ENCODE measurements around the gene CAMK1.

- TF ChIP-seq POLR2A (IDR thresholded peaks at IDR 0.05; ENCODE audit: low read depth, low read length) (no peak), CTCF (IDR thresholded peaks at IDR 0.05; ENCODE audit: extremely low read depth in 1 of 2, insufficient read depth in 1 of 2, low read depth in 1 of 2, low read length in 2 of 2) (no peak), EZH2 (IDR thresholded peaks at IDR 0.05; ENCODE audit: borderline replicate concordance, low read depth, low read length, severe bottlenecking) (no peak), FOS (IDR thresholded peaks at IDR 0.05; ENCODE audit: borderline replicate concordance, insufficient read depth, low read length) (no peak), POLR2AphosphoS5 (IDR thresholded peaks at IDR 0.05; ENCODE audit: insufficient read depth, low read depth, low read length) (no peak), MYC (IDR thresholded peaks at IDR 0.05; ENCODE audit: low read depth, low read length) (no peak)
These were observed 15.9 kb upstream of the CAMK1 start for GRCh38 chr3:9785602-9786001.
